Measurements from ENCODE around the gene GNA12.

DNA sequence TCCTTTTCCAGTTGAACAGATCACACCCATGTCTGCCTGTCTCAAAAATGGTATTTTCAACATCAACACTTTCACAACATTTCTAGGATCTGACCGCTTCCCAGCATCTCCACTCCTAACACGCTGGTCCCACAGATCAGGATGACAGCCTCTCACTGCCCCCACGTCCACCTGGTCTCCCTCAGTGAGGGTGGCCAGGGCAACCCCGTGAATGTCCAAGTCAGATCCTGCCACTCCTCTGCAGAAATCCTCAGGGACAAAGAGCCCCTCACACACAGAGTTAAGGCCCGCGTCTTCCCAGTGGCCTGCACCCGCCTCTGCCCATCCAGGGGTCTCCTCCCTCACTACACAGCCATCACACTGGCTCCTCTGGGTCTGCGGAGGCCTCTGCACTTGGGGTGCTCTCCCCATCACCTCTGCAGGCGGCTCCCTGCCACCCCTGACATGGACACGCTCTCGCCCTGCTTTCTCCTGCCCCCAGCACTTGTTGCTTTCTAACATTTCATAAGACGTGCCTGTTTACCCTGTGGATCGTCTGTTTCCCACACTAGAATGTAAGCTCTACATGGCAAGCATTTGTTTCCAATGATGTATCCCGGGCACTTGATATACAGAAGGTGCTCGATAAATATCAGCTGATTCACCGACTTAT lies 20.0 kb downstream of the GNA12 start:
- TF ChIP-seq, protein P1, sequence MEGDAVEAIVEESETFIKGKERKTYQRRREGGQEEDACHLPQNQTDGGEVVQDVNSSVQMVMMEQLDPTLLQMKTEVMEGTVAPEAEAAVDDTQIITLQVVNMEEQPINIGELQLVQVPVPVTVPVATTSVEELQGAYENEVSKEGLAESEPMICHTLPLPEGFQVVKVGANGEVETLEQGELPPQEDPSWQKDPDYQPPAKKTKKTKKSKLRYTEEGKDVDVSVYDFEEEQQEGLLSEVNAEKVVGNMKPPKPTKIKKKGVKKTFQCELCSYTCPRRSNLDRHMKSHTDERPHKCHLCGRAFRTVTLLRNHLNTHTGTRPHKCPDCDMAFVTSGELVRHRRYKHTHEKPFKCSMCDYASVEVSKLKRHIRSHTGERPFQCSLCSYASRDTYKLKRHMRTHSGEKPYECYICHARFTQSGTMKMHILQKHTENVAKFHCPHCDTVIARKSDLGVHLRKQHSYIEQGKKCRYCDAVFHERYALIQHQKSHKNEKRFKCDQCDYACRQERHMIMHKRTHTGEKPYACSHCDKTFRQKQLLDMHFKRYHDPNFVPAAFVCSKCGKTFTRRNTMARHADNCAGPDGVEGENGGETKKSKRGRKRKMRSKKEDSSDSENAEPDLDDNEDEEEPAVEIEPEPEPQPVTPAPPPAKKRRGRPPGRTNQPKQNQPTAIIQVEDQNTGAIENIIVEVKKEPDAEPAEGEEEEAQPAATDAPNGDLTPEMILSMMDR (IDR thresholded peaks at IDR 0.05 in 8 of 11, conservative IDR thresholded peaks at IDR 0.05 in 3 of 11), result no peak
- TF ChIP-seq POLR2A (IDR thresholded peaks at IDR 0.05), result no peak

All from spleen (tissue), 7 donors.